A549 (cell line): Measurements from ENCODE around the gene PROCA1. TPM values are rescaled to one million over a fixed set of nuclear protein-coding genes. Genes with fewer than 3 reads are reported as not detected.

Experiments
- ATAC-seq, 2 experiments: fragments of 200-7000 bp in 1 of 2; fragments of >200 bp in 1 of 2; cut with Nextera tagmentation in 1 of 2; cut with Tn5 transposase in 1 of 2; 3 replicates each; pipeline versions ENCODE4 v1.8.0 to v1.9.1; 2018 to 2020; ENCODE audit warnings: mild to moderate bottlenecking in 1 of 2, moderate library complexity in 1 of 2
- CTCF ChIA-PET: fragments of 300-600 bp; sonication (Branson Sonifier 250); formaldehyde crosslinking; extraction: SDS; loops from one replicate; lab custom pipeline; 2021; ENCODE audit warnings: antibody characterized with exemption, inconsistent platforms; lab: Yijun Ruan, JAX
- POLR2A ChIA-PET: fragments of 350-600 bp; formaldehyde crosslinking; extraction: SDS; loops from one replicate; lab custom pipeline; 2021; ENCODE audit warnings: antibody characterized with exemption, inconsistent platforms; lab: Yijun Ruan, JAX
- DNase-seq, 2 experiments: peaks; one replicate each; pipeline versions ENCODE4 v3.0.0 to v3.0.0-alpha.2; 2011 to 2016; ENCODE audit warnings: low read depth in 1 of 2, low spot score in 1 of 2
- FAIRE-seq: peaks from 2 replicates; lab custom pipeline; 2011; peaks lifted over from hg19 to GRCh38; lab: Jason Lieb, UNC
- H3K27ac ChIP-seq, 2 experiments: fragments of >200 bp; sonication (Bioruptor Twin); formaldehyde crosslinking; 3 replicates each; pipeline ENCODE4 v1.5.1; 2016 to 2017
- H3K4me1 ChIP-seq: fragments of >200 bp; sonication (Bioruptor Twin); formaldehyde crosslinking; 3 replicates; pipeline ENCODE4 v1.6.1; 2016
- H3K4me2 ChIP-seq: fragments of >200 bp; sonication (Bioruptor Twin); formaldehyde crosslinking; 3 replicates; pipeline ENCODE4 v1.6.1; 2016
- H3K4me3 ChIP-seq: fragments of >200 bp; sonication (Bioruptor Twin); formaldehyde crosslinking; 3 replicates; pipeline ENCODE4 v1.5.1; 2016
- H3K9me3 ChIP-seq: fragments of >200 bp; sonication (Bioruptor Twin); formaldehyde crosslinking; 3 replicates; pipeline ENCODE4 v1.6.1; 2016
- BHLHE40 ChIP-seq: IDR thresholded peaks from 2 replicates; pipeline ENCODE4 v1.6.1; 2012; ENCODE audit warnings: low read depth, low read length, inconsistent platforms
- CBX2 ChIP-seq: fragments of 200-600 bp; sonication (generic); IDR thresholded peaks from 2 replicates; pipeline ENCODE4 v1.6.1; 2016; ENCODE audit warnings: low read depth, mild to moderate bottlenecking, borderline replicate concordance
- CBX8 ChIP-seq: fragments of 200-600 bp; sonication (generic); IDR thresholded peaks from 2 replicates; pipeline ENCODE4 v1.6.1; 2016
- CHD4 ChIP-seq: fragments of 200-600 bp; sonication (generic); IDR thresholded peaks from 2 replicates; pipeline ENCODE4 v1.6.1; 2016; ENCODE audit warnings: antibody characterized with exemption, mild to moderate bottlenecking, borderline replicate concordance
- E2F6 ChIP-seq: IDR thresholded peaks from 2 replicates; pipeline ENCODE4 v1.6.1; 2012; ENCODE audit warnings: low read depth, borderline replicate concordance
- EHF ChIP-seq: fragments of 250-450 bp; sonication (Bioruptor Pico); IDR thresholded peaks from 2 replicates; pipeline ENCODE4 v1.5.0; 2020; ENCODE audit warnings: mild to moderate bottlenecking
- EHMT2 ChIP-seq: fragments of 200-600 bp; sonication (generic); IDR thresholded peaks from 2 replicates; pipeline ENCODE4 v1.6.1; 2016; ENCODE audit warnings: antibody characterized with exemption, low read depth, mild to moderate bottlenecking, moderate library complexity
- EP300 ChIP-seq, 2 experiments: fragments of >200 bp; sonication (Bioruptor Twin); formaldehyde crosslinking; IDR thresholded peaks; 2 replicates in 1 of 2; 3 replicates in 1 of 2; pipeline ENCODE4 v1.6.1; 2016 to 2017
- ESRRA ChIP-seq: fragments of 150-350 bp; IDR thresholded peaks from 2 replicates; pipeline ENCODE4 v1.6.1; 2014; ENCODE audit warnings: mild to moderate bottlenecking, low read length, borderline replicate concordance
- FOSL2 ChIP-seq, 2 experiments: fragments of 450-650 bp in 1 of 2; fragments of >200 bp in 1 of 2; sonication (Bioruptor Twin) in 1 of 2; formaldehyde crosslinking; IDR thresholded peaks; 2 replicates each; pipeline versions ENCODE4 v1.5.0 to v1.6.1; 2016 to 2020; ENCODE audit warnings: mild to moderate bottlenecking in 1 of 2, moderate library complexity in 1 of 2
- FOXS1 ChIP-seq: fragments of 250-450 bp; sonication (Bioruptor Pico); IDR thresholded peaks from 2 replicates; pipeline ENCODE4 v1.5.0; 2020; ENCODE audit warnings: mild to moderate bottlenecking, moderate library complexity
- HES2 ChIP-seq: fragments of >200 bp; sonication (Bioruptor Twin); formaldehyde crosslinking; IDR thresholded peaks from 2 replicates; pipeline ENCODE4 v1.6.1; 2016
- MYC ChIP-seq: IDR thresholded peaks from 2 replicates; pipeline ENCODE4 v1.6.1; 2012; ENCODE audit warnings: mild to moderate bottlenecking, inconsistent platforms, low read length, improper control_type of control experiment, borderline replicate concordance
- NR3C1 ChIP-seq: fragments of >200 bp; sonication (Bioruptor Twin); formaldehyde crosslinking; IDR thresholded peaks from 3 replicates; pipeline ENCODE4 v1.6.1; 2017
- POLR2A ChIP-seq: IDR thresholded peaks from 2 replicates; pipeline ENCODE4 v1.6.1; 2012; ENCODE audit warnings: mild to moderate bottlenecking, low read length
- POLR2AphosphoS2 ChIP-seq: conservative IDR thresholded peaks from 2 replicates; pipeline ENCODE4 v1.6.1; 2012; ENCODE audit warnings: low read length, improper control_type of control experiment, inconsistent platforms
- RARB ChIP-seq: fragments of 250-450 bp; sonication (Bioruptor Pico); IDR thresholded peaks from 2 replicates; pipeline ENCODE4 v1.8.0; 2021; ENCODE audit warnings: mild to moderate bottlenecking, moderate library complexity
- REST ChIP-seq: fragments of 200-600 bp; sonication (generic); IDR thresholded peaks from 2 replicates; pipeline ENCODE4 v1.6.1; 2016; ENCODE audit warnings: antibody characterized with exemption, mild to moderate bottlenecking, moderate library complexity
- SREBF2 ChIP-seq: fragments of 450-650 bp; IDR thresholded peaks from 2 replicates; pipeline ENCODE4 v1.6.1; 2014; ENCODE audit warnings: mild to moderate bottlenecking, moderate library complexity
- USF2 ChIP-seq: fragments of 450-650 bp; IDR thresholded peaks from 2 replicates; pipeline ENCODE4 v1.6.1; 2014; ENCODE audit warnings: antibody characterized with exemption
- ZC3H11A ChIP-seq: fragments of 450-650 bp; IDR thresholded peaks from 2 replicates; pipeline ENCODE4 v1.6.1; 2014; ENCODE audit warnings: antibody characterized with exemption, mild to moderate bottlenecking
- ZFP36 ChIP-seq: fragments of 450-650 bp; IDR thresholded peaks from 2 replicates; pipeline ENCODE4 v1.6.1; 2014; ENCODE audit warnings: borderline replicate concordance; ENCODE audit not compliant: partially characterized antibody
- WGBS: methylation state at CpG from one replicate; pipeline ENCODE4 v1.1.6; 2017; ENCODE audit errors: missing lambda C conversion rate; 5-methylcytosine and 5-hydroxymethylcytosine counted together
- polyA plus RNA-seq, 4 experiments: library from polyadenylated mRNA; depleted of rRNA in 3 of 4; stranded (reverse); fragments of >200 nt; fragmentation: RNase III in 1 of 4; extraction: RNeasy Plus Mini Kit Qiagen cat#74134 plus additional on column Dnase treatment in 1 of 4; gene quantifications; 2 replicates in 3 of 4; 3 replicates in 1 of 4; pipeline ENCODE4 v1.2.3, GENCODE V29; 2011 to 2017
- TF ChIP-seq, protein P1 (sequence below): IDR thresholded peaks from 2 replicates; pipeline ENCODE4 v1.6.1; 2012
- TF ChIP-seq, protein P2 (sequence below): fragments of >200 bp; sonication (Bioruptor Twin); formaldehyde crosslinking; IDR thresholded peaks from 3 replicates; pipeline ENCODE4 v1.6.1; 2016
- TF ChIP-seq, protein P3 (sequence below): fragments of 250-450 bp; sonication (Bioruptor Pico); IDR thresholded peaks from 2 replicates; pipeline ENCODE4 v1.5.0; 2021; ENCODE audit warnings: mild to moderate bottlenecking, moderate library complexity, borderline replicate concordance

The PROCA1 gene
- polyA plus RNA-seq, 2 of the 4 experiments (the other 2 are of a cell fraction), result 4.0 to 4.9 TPM

- Histone ChIP-seq H3K27ac (peak overlapping the region in 1 of 2 experiments; percentile 92; a peak in 3 of 6 replicates), H3K4me2 (peak overlapping the region; percentile 73; the same call in 1 of the 3 replicates)
- no peak for TF ChIP-seq NR3C1
- TF ChIP-seq, all 56 proteins: peak for 0
- ChIA-PET POLR2A (interaction anchor here (1.1 to 4.8 kb wide), 5 partner anchors 7 to 67 kb away, joined by 3 to 54 read pairs (median 10); partner anchors contain the start of genes BLTP2 and RPL23A), CTCF (interaction anchor here (2.3 to 17.6 kb wide), 5 partner anchors 13 to 68 kb away, joined by 6 to 335 read pairs (median 16); partner anchors contain the start of genes BLTP2 and NEK8)
- 95% methylated on average over 32 of the region's 34 CpGs for WGBS
- H3K9me3 ChIP-seq, result no peaks in the 10 kb centered on the region
- no peak for ATAC-seq
- peaks cover 22% of the 10 kb centered on the region for H3K4me1 ChIP-seq
- no peak for DNase-seq
- no peak for FAIRE-seq
- H3K4me3 ChIP-seq, result no peak overlapping the region
Measured at GRCh38 chr17:28712032-28712704, 480 bp upstream of the PROCA1 start.

DNA sequence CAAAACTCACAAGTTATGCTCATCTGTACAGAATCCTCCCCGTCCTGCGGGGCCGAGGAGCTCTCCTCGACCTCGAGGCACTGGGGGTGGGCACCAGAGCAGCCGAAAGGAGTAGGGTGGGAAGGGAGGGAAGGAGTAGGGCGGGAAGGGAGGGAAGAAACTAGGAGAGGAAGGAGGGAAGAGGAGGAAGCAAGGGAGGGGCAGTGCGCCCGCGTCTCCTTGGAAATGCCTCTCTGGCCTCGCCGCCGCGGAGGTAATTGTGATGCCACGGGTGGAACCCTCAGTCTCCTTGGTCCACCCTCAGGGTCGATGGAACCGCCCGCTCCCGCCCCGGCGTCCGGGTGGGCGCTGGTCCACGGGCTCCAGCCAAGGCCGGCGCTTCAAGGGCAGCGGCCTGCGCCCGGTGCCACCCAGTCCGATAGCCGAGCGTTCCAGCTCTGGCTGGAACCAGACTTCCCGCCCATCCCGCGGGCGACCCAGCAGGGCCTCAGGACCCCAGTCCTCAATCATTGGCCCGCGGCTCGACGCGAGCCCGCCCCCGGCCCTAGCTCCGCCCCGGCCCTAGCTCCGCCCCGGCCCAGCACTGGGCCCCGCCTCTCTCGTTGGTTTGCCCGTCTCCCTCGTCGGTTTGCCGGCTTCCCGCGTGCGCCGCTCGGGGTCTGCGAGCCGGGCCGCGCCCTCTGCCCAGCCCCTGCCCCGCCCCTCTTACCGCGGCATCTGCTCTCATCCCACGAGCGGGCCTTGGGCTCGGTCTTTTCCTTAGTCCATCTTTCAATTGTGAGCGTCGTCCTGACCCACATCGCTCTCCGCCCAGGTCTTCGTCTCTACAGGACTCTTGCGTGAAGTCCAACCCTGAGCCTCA is 596 bp downstream of the PROCA1 start:
- Histone ChIP-seq H3K4me3 (peak overlapping the region; percentile 53), H3K9me3 (no peaks in the 10 kb centered on the region), H3K4me1 (peaks cover 17% of the 10 kb centered on the region), H3K4me2 (peak overlapping the region; percentile 73), H3K27ac (peak overlapping the region; percentile 82 to 92)
- WGBS, result 9% methylated on average over 55 of the region's 74 CpGs
- DNase-seq (peak; percentile 92 to 97), FAIRE-seq (no peak), ATAC-seq (peak; percentile 81 to 94)
- ChIA-PET CTCF (interaction anchor here (1.0 to 17.6 kb wide), 10 partner anchors 8 to 217 kb away, joined by 3 to 335 read pairs (median 10); partner anchors contain the start of genes BLTP2, NEK8, RPL23A and SUPT6H), POLR2A (interaction anchor here (0.6 to 4.8 kb wide), 18 partner anchors 8 to 132 kb away, joined by 3 to 54 read pairs (median 6); partner anchors contain the start of genes BLTP2, RPL23A, SDF2 and SUPT6H)
- TF ChIP-seq CBX8, result no peak
- TF ChIP-seq, protein P1, sequence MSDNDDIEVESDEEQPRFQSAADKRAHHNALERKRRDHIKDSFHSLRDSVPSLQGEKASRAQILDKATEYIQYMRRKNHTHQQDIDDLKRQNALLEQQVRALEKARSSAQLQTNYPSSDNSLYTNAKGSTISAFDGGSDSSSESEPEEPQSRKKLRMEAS, result peak; percentile 94
- TF ChIP-seq POLR2AphosphoS2, result 0 out of 2 replicates have a peak, but pooled peaks have one; percentile 2
- TF ChIP-seq BHLHE40, result no peak
- TF ChIP-seq SREBF2, result no peak
- no peak for TF ChIP-seq CHD4
- TF ChIP-seq REST, result 0 out of 2 replicates have a peak, but pooled peaks have one; percentile 41
- TF ChIP-seq POLR2A, result peak; percentile 81
- TF ChIP-seq EHF, result no peak
- TF ChIP-seq, protein P2, sequence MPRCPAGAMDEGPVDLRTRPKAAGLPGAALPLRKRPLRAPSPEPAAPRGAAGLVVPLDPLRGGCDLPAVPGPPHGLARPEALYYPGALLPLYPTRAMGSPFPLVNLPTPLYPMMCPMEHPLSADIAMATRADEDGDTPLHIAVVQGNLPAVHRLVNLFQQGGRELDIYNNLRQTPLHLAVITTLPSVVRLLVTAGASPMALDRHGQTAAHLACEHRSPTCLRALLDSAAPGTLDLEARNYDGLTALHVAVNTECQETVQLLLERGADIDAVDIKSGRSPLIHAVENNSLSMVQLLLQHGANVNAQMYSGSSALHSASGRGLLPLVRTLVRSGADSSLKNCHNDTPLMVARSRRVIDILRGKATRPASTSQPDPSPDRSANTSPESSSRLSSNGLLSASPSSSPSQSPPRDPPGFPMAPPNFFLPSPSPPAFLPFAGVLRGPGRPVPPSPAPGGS, result peak; percentile 91
- no peak for TF ChIP-seq RARB (CRISPR knock-in tag)
- no peak for TF ChIP-seq FOSL2 (IDR thresholded peaks at IDR 0.05)
- no peak for TF ChIP-seq FOSL2 (CRISPR knock-in tag; IDR thresholded peaks at IDR 0.05)
- no peak for TF ChIP-seq ZFP36
- TF ChIP-seq ESRRA, result no peak
- no peak for TF ChIP-seq CBX2
- TF ChIP-seq HES2, result no peak
- TF ChIP-seq EP300 (IDR thresholded peaks at IDR 0.05), result no peak
- TF ChIP-seq ZC3H11A, result no peak
- TF ChIP-seq EHMT2, result no peak
- peak; percentile 91 for TF ChIP-seq E2F6
- TF ChIP-seq MYC, result no peak
- no peak for TF ChIP-seq FOXS1 (CRISPR knock-in tag)
- TF ChIP-seq, protein P3, sequence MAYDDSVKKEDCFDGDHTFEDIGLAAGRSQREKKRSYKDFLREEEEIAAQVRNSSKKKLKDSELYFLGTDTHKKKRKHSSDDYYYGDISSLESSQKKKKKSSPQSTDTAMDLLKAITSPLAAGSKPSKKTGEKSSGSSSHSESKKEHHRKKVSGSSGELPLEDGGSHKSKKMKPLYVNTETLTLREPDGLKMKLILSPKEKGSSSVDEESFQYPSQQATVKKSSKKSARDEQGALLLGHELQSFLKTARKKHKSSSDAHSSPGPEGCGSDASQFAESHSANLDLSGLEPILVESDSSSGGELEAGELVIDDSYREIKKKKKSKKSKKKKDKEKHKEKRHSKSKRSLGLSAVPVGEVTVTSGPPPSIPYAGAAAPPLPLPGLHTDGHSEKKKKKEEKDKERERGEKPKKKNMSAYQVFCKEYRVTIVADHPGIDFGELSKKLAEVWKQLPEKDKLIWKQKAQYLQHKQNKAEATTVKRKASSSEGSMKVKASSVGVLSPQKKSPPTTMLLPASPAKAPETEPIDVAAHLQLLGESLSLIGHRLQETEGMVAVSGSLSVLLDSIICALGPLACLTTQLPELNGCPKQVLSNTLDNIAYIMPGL (CRISPR knock-in tag), result no peak
- no peak for TF ChIP-seq USF2
